GM19238 (cell line): ENCODE data around the gene ARHGAP8.

Experiments
- DNase-seq: peaks from one replicate; pipeline ENCODE4 v3.0.0; 2011; ENCODE audit warnings: low spot score; ENCODE audit not compliant: insufficient read length

The ARHGAP8 gene

GRCh38 chr22:44906999-44907644 lies 154.7 kb downstream of the ARHGAP8 start:
- no peak for DNase-seq

GRCh38 chr22:44907765-44908737 lies 155.7 kb downstream of the ARHGAP8 start:
- DNase-seq: no peak

GRCh38 chr22:44909241-44909640 lies 156.9 kb downstream of the ARHGAP8 start:
- DNase-seq: no peak
